ENCODE data around the gene CADPS. TPM values are rescaled to one million over a fixed set of nuclear protein-coding genes. Genes with fewer than 3 reads are reported as not detected.

Gene CADPS
- polyA plus RNA-seq, 1 donor, result 17.8 TPM

DNA sequence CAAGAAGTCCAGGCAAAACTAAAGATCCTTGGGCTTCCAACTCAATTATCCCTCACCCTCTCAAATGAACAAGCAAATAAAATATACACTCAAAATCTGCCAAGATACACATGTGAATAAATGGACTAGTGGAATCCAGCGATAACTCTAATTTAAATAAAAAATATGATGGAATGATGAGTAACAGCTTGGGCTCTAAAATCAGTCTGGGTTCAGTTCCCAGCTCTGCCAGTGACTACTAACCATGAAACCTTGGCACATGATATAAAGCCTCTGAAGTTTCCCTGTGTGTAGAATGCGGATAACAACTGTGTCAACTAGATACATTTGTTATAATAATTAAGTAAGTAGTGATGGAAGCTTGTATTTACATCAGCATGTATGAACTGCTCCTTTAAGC, 81.3 kb downstream of the CADPS start:
- Histone ChIP-seq H3K36me3 (ENCODE audit: control insufficient read depth, insufficient read depth, low read length) (no peaks in the 10 kb centered on the region), H3K4me1 (ENCODE audit: control insufficient read depth, insufficient read depth, low read length) (no peaks in the 10 kb centered on the region), H3K9me3 (ENCODE audit: control insufficient read depth, low read depth, low read length) (no peaks in the 10 kb centered on the region), H3K27me3 (ENCODE audit: control insufficient read depth, insufficient read depth, low read length) (no peaks in the 10 kb centered on the region), H3K27ac (ENCODE audit: low read length) (no peak overlapping the region), H3K4me3 (ENCODE audit: low read length) (no peak overlapping the region)
- no peak for DNase-seq
- 90% methylated on average over 2 of the region's 2 CpGs for WGBS (ENCODE audit: insufficient coverage, low lambda C conversion rate)

DNA sequence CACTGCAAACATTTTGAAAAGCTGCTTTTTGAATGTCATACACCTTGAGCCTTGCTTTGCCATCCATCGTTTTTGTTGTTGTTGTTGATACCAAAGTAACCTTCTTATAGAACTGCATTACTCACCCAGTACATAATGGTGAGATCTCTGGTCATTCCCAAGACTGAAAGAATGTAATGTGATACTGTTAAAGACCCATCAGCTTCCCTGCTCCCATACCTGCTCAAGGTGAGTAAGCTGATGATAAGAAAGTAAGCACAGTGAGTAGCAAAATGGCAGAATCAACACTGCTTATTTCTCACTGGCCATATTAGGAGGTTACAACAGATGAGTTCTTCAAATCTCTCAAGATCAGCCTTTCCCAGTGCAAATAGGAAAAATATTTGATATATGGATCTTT, 89.8 kb downstream of the CADPS start:
- Histone ChIP-seq H3K36me3 (ENCODE audit: control insufficient read depth, insufficient read depth, low read length) (no peaks in the 10 kb centered on the region), H3K4me3 (ENCODE audit: low read length) (no peak overlapping the region), H3K27me3 (ENCODE audit: control insufficient read depth, insufficient read depth, low read length) (no peaks in the 10 kb centered on the region), H3K9me3 (ENCODE audit: control insufficient read depth, low read depth, low read length) (no peaks in the 10 kb centered on the region), H3K4me1 (ENCODE audit: control insufficient read depth, insufficient read depth, low read length) (no peaks in the 10 kb centered on the region), H3K27ac (ENCODE audit: low read length) (no peak overlapping the region)
- DNase-seq, result no peak
- WGBS (ENCODE audit: insufficient coverage, low lambda C conversion rate), result no CpG with 5 or more reads among the region's 1 CpG

DNA sequence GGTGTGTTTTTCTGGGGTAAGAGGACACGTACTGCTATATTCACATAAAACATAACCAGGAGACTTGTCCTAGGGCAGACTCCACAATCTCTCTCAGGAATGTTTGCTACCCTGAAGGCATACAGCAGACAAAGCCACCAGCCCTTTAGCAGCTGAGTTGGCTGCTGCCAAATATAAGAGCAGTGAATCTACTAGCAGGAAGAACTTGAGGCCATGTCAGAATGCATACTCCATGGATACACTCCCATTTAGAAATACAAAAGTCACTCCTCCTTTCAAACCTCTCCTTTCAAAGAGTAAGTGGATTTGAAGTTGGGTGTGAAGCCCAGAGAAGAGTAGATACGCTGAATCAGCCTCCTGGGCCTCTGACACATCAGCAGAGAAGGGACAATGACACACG, 94.1 kb downstream of the CADPS start:
- no CpG with 5 or more reads among the region's 3 CpGs for WGBS (ENCODE audit: insufficient coverage, low lambda C conversion rate)
- Histone ChIP-seq H3K27ac (ENCODE audit: low read length) (no peak overlapping the region), H3K9me3 (ENCODE audit: control insufficient read depth, low read depth, low read length) (no peaks in the 10 kb centered on the region), H3K4me1 (ENCODE audit: control insufficient read depth, insufficient read depth, low read length) (no peaks in the 10 kb centered on the region), H3K27me3 (ENCODE audit: control insufficient read depth, insufficient read depth, low read length) (no peaks in the 10 kb centered on the region), H3K36me3 (ENCODE audit: control insufficient read depth, insufficient read depth, low read length) (no peaks in the 10 kb centered on the region), H3K4me3 (ENCODE audit: low read length) (no peak overlapping the region)
- no peak for DNase-seq

DNA sequence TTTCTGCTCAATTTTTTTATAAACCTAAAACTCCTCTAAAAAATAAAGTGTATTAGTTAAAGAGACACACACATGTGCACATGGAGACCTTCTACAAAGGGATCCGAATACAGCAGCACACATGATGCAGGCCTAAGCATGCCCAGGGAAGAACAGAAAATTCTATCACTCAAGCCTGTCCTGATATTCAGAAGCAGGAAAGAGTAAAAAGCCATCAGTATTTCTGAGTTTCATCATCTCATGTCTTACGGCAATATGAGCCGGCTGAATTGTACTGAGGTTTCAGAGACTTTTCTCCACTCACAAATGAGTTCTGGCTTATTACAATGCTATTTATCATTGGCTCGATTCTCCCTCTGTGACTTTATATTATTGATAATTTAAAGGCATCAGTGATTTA, 97.5 kb downstream of the CADPS start:
- no peak for DNase-seq
- H3K27ac ChIP-seq (ENCODE audit: low read length), result no peak overlapping the region
- no peaks in the 10 kb centered on the region for H3K9me3 ChIP-seq (ENCODE audit: control insufficient read depth, low read depth, low read length)
- H3K4me3 ChIP-seq (ENCODE audit: low read length), result no peak overlapping the region
- H3K36me3 ChIP-seq (ENCODE audit: control insufficient read depth, insufficient read depth, low read length), result no peaks in the 10 kb centered on the region
- H3K4me1 ChIP-seq (ENCODE audit: control insufficient read depth, insufficient read depth, low read length), result no peaks in the 10 kb centered on the region
- H3K27me3 ChIP-seq (ENCODE audit: control insufficient read depth, insufficient read depth, low read length), result no peaks in the 10 kb centered on the region
- 93% methylated on average over 2 of the region's 4 CpGs for WGBS (ENCODE audit: insufficient coverage, low lambda C conversion rate)

DNA sequence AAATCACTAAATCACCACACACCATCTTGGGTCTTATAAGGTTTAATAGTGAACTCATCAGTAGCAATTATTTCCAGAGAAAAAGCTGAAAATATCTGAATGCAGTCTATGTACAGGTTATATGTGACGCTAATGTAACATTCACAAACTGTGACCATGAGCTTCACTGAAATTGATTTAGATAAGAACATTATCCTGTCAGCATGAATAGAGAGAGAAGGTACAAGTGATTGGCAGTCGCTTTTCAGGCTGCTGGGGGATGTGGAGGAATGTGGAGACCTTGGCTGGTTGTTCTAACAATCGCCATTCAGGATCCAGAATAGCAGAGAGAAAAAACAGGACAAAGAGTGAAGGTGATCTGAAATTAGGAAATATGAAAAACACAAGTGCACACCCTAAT, 98.1 kb downstream of the CADPS start:
- Histone ChIP-seq H3K4me3 (ENCODE audit: low read length) (no peak overlapping the region), H3K9me3 (ENCODE audit: control insufficient read depth, low read depth, low read length) (no peaks in the 10 kb centered on the region), H3K36me3 (ENCODE audit: control insufficient read depth, insufficient read depth, low read length) (no peaks in the 10 kb centered on the region), H3K27ac (ENCODE audit: low read length) (no peak overlapping the region), H3K4me1 (ENCODE audit: control insufficient read depth, insufficient read depth, low read length) (no peaks in the 10 kb centered on the region), H3K27me3 (ENCODE audit: control insufficient read depth, insufficient read depth, low read length) (peaks cover 1% of the 10 kb centered on the region)
- 100% methylated on average over 1 of the region's 3 CpGs for WGBS (ENCODE audit: insufficient coverage, low lambda C conversion rate)
- no peak for DNase-seq

GRCh38 chr3:62774221-62774620, 101.0 kb downstream of the CADPS start:
- 60% methylated on average over 1 of the region's 2 CpGs for WGBS (ENCODE audit: insufficient coverage, low lambda C conversion rate)
- H3K27me3 ChIP-seq (ENCODE audit: control insufficient read depth, insufficient read depth, low read length), result peaks cover 2% of the 10 kb centered on the region
- H3K4me1 ChIP-seq (ENCODE audit: control insufficient read depth, insufficient read depth, low read length), result no peaks in the 10 kb centered on the region
- no peaks in the 10 kb centered on the region for H3K9me3 ChIP-seq (ENCODE audit: control insufficient read depth, low read depth, low read length)
- no peaks in the 10 kb centered on the region for H3K36me3 ChIP-seq (ENCODE audit: control insufficient read depth, insufficient read depth, low read length)
- DNase-seq, result no peak
- H3K4me3 ChIP-seq (ENCODE audit: low read length), result no peak overlapping the region
- no peak overlapping the region for H3K27ac ChIP-seq (ENCODE audit: low read length)

DNA sequence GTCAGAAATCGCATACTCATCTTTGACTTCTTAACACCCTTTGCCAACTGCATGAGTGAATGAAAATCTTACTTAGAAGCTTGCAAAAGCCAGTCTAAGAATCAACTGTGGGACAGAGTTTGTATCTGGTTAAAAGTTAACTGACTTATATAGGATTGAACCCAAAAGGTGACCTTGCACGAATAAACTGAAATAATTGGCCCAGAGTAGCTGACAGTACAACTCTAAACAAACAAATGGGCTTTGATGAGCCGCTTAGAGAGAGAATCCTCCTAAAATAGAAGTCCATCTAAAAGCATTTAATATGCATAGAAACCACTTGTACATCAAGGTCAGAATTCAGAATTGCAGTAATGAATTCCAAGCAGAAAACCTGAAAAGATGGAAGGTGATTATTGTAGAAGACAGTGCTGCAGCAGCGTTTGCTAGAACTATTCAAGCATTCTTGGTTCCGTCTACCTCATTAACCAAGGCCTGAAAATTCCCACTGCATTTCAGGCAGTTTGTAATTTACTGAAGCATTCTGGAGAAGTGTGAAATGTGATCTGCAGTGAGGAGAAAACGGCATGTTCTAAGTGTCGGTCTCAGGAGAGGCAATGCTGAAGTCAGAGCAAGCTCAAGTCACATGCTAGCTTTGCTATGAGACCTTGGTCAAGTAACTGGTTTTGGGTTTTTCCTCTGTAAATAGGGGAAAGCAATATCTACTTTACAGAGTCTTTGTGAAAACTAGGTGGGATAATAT, 103.7 kb downstream of the CADPS start:
- H3K27me3 ChIP-seq (ENCODE audit: control insufficient read depth, insufficient read depth, low read length), result peaks cover 4% of the 10 kb centered on the region
- no CpG with 5 or more reads among the region's 7 CpGs for WGBS (ENCODE audit: insufficient coverage, low lambda C conversion rate)
- no peaks in the 10 kb centered on the region for H3K9me3 ChIP-seq (ENCODE audit: control insufficient read depth, low read depth, low read length)
- no peak for DNase-seq
- H3K4me1 ChIP-seq (ENCODE audit: control insufficient read depth, insufficient read depth, low read length), result no peaks in the 10 kb centered on the region
- H3K36me3 ChIP-seq (ENCODE audit: control insufficient read depth, insufficient read depth, low read length), result no peaks in the 10 kb centered on the region
- H3K27ac ChIP-seq (ENCODE audit: low read length), result no peak overlapping the region
- H3K4me3 ChIP-seq (ENCODE audit: low read length), result no peak overlapping the region

DNA sequence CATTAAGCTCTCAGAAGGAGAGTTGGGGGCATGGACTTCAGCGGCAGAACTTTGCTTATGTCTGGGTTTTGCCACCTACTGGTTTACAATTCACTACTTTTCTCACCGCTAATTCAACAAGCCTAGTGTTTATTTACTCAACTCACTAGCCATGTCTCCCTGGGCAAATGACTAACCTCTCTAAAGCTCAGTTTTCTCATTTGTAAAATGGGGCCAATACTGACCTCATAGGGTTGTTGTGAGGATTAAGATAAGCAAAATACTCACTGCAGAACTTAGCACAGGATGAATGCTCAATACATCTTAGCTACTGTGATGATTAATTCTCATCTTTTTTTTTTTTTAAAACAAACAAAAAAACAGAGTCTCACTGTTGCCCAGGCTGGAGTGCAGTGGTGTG, 106.3 kb downstream of the CADPS start:
- no CpG with 5 or more reads among the region's 2 CpGs for WGBS (ENCODE audit: insufficient coverage, low lambda C conversion rate)
- Histone ChIP-seq H3K9me3 (ENCODE audit: control insufficient read depth, low read depth, low read length) (no peaks in the 10 kb centered on the region), H3K27me3 (ENCODE audit: control insufficient read depth, insufficient read depth, low read length) (peaks cover 6% of the 10 kb centered on the region), H3K4me1 (ENCODE audit: control insufficient read depth, insufficient read depth, low read length) (no peaks in the 10 kb centered on the region), H3K27ac (ENCODE audit: low read length) (no peak overlapping the region), H3K36me3 (ENCODE audit: control insufficient read depth, insufficient read depth, low read length) (no peaks in the 10 kb centered on the region), H3K4me3 (ENCODE audit: low read length) (no peak overlapping the region)
- DNase-seq, result no peak

- H3K4me3 ChIP-seq (ENCODE audit: low read length), result no peak overlapping the region
- H3K4me1 ChIP-seq (ENCODE audit: control insufficient read depth, insufficient read depth, low read length), result no peaks in the 10 kb centered on the region
- H3K27me3 ChIP-seq (ENCODE audit: control insufficient read depth, insufficient read depth, low read length), result peaks cover 3% of the 10 kb centered on the region
- H3K36me3 ChIP-seq (ENCODE audit: control insufficient read depth, insufficient read depth, low read length), result no peaks in the 10 kb centered on the region
- no peak overlapping the region for H3K27ac ChIP-seq (ENCODE audit: low read length)
- DNase-seq, result no peak
- WGBS (ENCODE audit: insufficient coverage, low lambda C conversion rate), result no CpG with 5 or more reads among the region's 1 CpG
- H3K9me3 ChIP-seq (ENCODE audit: control insufficient read depth, low read depth, low read length), result no peaks in the 10 kb centered on the region
Observed at GRCh38 chr3:62761711-62762110, 113.5 kb downstream of the CADPS start.

GRCh38 chr3:62761311-62761710, 113.9 kb downstream of the CADPS start:
- H3K27me3 ChIP-seq (ENCODE audit: control insufficient read depth, insufficient read depth, low read length), result peaks cover 2% of the 10 kb centered on the region
- no peak for DNase-seq

DNA sequence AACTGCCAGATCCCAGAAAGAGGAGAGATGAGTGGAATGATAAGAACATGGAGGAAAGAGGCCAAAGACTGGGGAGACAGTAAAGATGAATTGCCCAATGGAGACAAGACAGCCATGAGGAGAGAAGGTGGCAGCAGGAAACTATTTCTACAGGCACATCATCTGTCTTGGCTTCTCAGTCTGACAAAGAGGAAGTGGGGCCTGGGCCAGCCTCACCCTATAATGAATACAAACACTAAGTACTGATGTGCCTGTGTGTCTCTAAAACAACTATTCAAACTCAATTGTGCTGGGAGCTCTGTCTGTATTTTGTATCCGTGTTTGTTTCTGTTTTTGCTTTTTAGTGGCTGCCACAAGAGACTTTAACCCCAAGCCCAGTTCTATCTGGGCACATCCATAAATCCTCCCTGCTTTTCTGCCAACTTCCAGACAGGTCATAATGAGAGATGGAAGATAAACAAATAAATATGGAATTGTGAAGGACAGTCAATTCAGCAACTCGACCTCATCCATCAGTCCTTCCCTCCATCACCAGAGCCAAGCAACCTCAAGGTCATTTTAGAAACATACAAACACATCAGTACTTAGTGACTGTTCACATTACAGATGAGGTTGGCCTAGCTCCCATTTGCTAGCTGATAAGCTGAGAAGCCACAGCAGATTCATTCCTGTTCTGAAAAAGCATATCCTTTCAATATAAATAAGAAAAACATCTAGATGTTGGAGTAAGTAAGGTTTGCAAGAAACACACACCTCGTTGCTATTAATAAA, 116.7 kb downstream of the CADPS start:
- Histone ChIP-seq H3K27me3 (ENCODE audit: control insufficient read depth, insufficient read depth, low read length) (no peaks in the 10 kb centered on the region), H3K4me3 (ENCODE audit: low read length) (no peak overlapping the region), H3K27ac (ENCODE audit: low read length) (no peak overlapping the region), H3K9me3 (ENCODE audit: control insufficient read depth, low read depth, low read length) (no peaks in the 10 kb centered on the region), H3K36me3 (ENCODE audit: control insufficient read depth, insufficient read depth, low read length) (no peaks in the 10 kb centered on the region), H3K4me1 (ENCODE audit: control insufficient read depth, insufficient read depth, low read length) (no peaks in the 10 kb centered on the region)
- DNase-seq, result no peak
- 80% methylated on average over 1 of the region's 3 CpGs for WGBS (ENCODE audit: insufficient coverage, low lambda C conversion rate)

More at GRCh38 chr3:62761311-62761710, 113.9 kb downstream of the CADPS start:
- Histone ChIP-seq H3K4me3 (ENCODE audit: low read length) (no peak overlapping the region), H3K36me3 (ENCODE audit: control insufficient read depth, insufficient read depth, low read length) (no peaks in the 10 kb centered on the region), H3K4me1 (ENCODE audit: control insufficient read depth, insufficient read depth, low read length) (no peaks in the 10 kb centered on the region), H3K9me3 (ENCODE audit: control insufficient read depth, low read depth, low read length) (no peaks in the 10 kb centered on the region), H3K27ac (ENCODE audit: low read length) (no peak overlapping the region)
